Osteoblast (primary cell): ENCODE measurements around the gene GPRIN2. TPM values are rescaled to one million over a fixed set of nuclear protein-coding genes. Genes with fewer than 3 reads are reported as not detected.
"Not testable (repeated sequence)": the region's sequence is repeated elsewhere in the genome, so short reads cannot be mapped to it uniquely, and the experiment has no call there.

Experiments
- DNase-seq: peaks from one replicate; pipeline ENCODE4 v3.0.0; 2011; ENCODE audit warnings: low spot score, mixed read lengths; ENCODE audit not compliant: insufficient read length; ENCODE audit errors: missing footprints
- H2AFZ ChIP-seq: 2 replicates; pipeline ENCODE4 v1.6.0; 2011; ENCODE audit warnings: mild to moderate bottlenecking, low read length
- H3K27ac ChIP-seq: 2 replicates; pipeline ENCODE4 v1.5.1; 2011; ENCODE audit warnings: mild to moderate bottlenecking, low read depth, low read length, moderate library complexity
- H3K27me3 ChIP-seq: 2 replicates; pipeline ENCODE4 v1.6.0; 2012; ENCODE audit warnings: mild to moderate bottlenecking, control low read depth, inconsistent platforms, low read length, moderate library complexity; ENCODE audit not compliant: insufficient read depth
- H3K36me3 ChIP-seq: 2 replicates; pipeline ENCODE4 v1.5.1; 2011; ENCODE audit warnings: mild to moderate bottlenecking, low read length, control low read depth, moderate library complexity; ENCODE audit not compliant: insufficient read depth
- H3K4me1 ChIP-seq: 2 replicates; pipeline ENCODE4 v1.5.1; 2011; ENCODE audit warnings: mild to moderate bottlenecking, low read length, control low read depth, moderate library complexity; ENCODE audit not compliant: insufficient read depth
- H3K4me2 ChIP-seq: 2 replicates; pipeline ENCODE4 v1.6.0; 2011; ENCODE audit warnings: mild to moderate bottlenecking, low read length; ENCODE audit not compliant: insufficient read depth
- H3K4me3 ChIP-seq: fragments of 200-600 bp; sonication (generic); 3 replicates; pipeline ENCODE4 v1.5.1; 2012; ENCODE audit warnings: mild to moderate bottlenecking, low read length, inconsistent platforms; ENCODE audit not compliant: insufficient read depth
- H3K79me2 ChIP-seq: 2 replicates; pipeline ENCODE4 v1.6.0; 2012; ENCODE audit warnings: mild to moderate bottlenecking, low read length, control low read depth, inconsistent platforms; ENCODE audit not compliant: insufficient read depth
- H3K9me3 ChIP-seq: 2 replicates; pipeline ENCODE4 v1.5.1; 2011; ENCODE audit warnings: low read depth, low read length, control low read depth
- H4K20me1 ChIP-seq: 2 replicates; pipeline ENCODE4 v1.6.0; 2012; ENCODE audit warnings: mild to moderate bottlenecking, low read length, control low read depth; ENCODE audit not compliant: insufficient read depth
- CTCF ChIP-seq: IDR thresholded peaks from 2 replicates; pipeline ENCODE4 v1.5.1; 2011; ENCODE audit warnings: mild to moderate bottlenecking, low read depth, low read length, moderate library complexity; ENCODE audit errors: extremely low read depth
- total RNA-seq: library from RNA; depleted of rRNA; stranded (reverse); fragments of >200 nt; gene quantifications from 2 replicates; pipeline ENCODE4 v1.2.3, GENCODE V29; 2012

GPRIN2 gene
- total RNA-seq, 1 donor, result not detected

- H3K4me2 ChIP-seq, H4K20me1 ChIP-seq, H3K9me3 ChIP-seq, H3K4me3 ChIP-seq, H2AFZ ChIP-seq, H3K4me1 ChIP-seq, DNase-seq, H3K36me3 ChIP-seq, H3K79me2 ChIP-seq, H3K27me3 ChIP-seq, H3K27ac ChIP-seq: not testable (repeated sequence)
Observed at GRCh38 chr10:46573884-46574283, 17.4 kb upstream of the GPRIN2 start.

- not testable (repeated sequence) for DNase-seq, H2AFZ ChIP-seq, H3K9me3 ChIP-seq, H3K79me2 ChIP-seq, H3K27me3 ChIP-seq, H3K4me1 ChIP-seq, H3K4me2 ChIP-seq, H3K27ac ChIP-seq, H3K4me3 ChIP-seq, H4K20me1 ChIP-seq, H3K36me3 ChIP-seq
Observed at GRCh38 chr10:46573314-46573713, 16.9 kb upstream of the GPRIN2 start.

GRCh38 chr10:46572765-46573164 lies 16.3 kb upstream of the GPRIN2 start:
- H3K4me2 ChIP-seq, H3K9me3 ChIP-seq, DNase-seq: not testable (repeated sequence)

GRCh38 chr10:46570655-46571054 lies 14.2 kb upstream of the GPRIN2 start:
- H3K27me3 ChIP-seq, H3K27ac ChIP-seq, DNase-seq, H3K4me2 ChIP-seq, H4K20me1 ChIP-seq, H3K36me3 ChIP-seq, H3K9me3 ChIP-seq, H2AFZ ChIP-seq, H3K4me1 ChIP-seq, H3K79me2 ChIP-seq, H3K4me3 ChIP-seq: not testable (repeated sequence)

More at GRCh38 chr10:46572765-46573164, 16.3 kb upstream of the GPRIN2 start:
- H3K27me3 ChIP-seq, H2AFZ ChIP-seq, H3K4me1 ChIP-seq, H3K4me3 ChIP-seq, H3K27ac ChIP-seq, H3K36me3 ChIP-seq, H4K20me1 ChIP-seq, H3K79me2 ChIP-seq: not testable (repeated sequence)

- not testable (repeated sequence) for DNase-seq, H3K4me2 ChIP-seq
Observed at GRCh38 chr10:46567151-46567550, 10.7 kb upstream of the GPRIN2 start.

GRCh38 chr10:46565591-46566332 lies 9.3 kb upstream of the GPRIN2 start:
- not testable (repeated sequence) for H2AFZ ChIP-seq, H3K27me3 ChIP-seq, H3K9me3 ChIP-seq, H3K36me3 ChIP-seq, H3K4me2 ChIP-seq, DNase-seq, H3K79me2 ChIP-seq, H3K27ac ChIP-seq, H3K4me1 ChIP-seq, H3K4me3 ChIP-seq, H4K20me1 ChIP-seq
- peak; percentile 51 for TF ChIP-seq CTCF

More at GRCh38 chr10:46567151-46567550, 10.7 kb upstream of the GPRIN2 start:
- not testable (repeated sequence) for H3K36me3 ChIP-seq, H3K9me3 ChIP-seq, H3K4me1 ChIP-seq, H3K27me3 ChIP-seq, H3K27ac ChIP-seq, H2AFZ ChIP-seq, H4K20me1 ChIP-seq, H3K4me3 ChIP-seq, H3K79me2 ChIP-seq
